HTERT RPE-1 (cell line): Measurements from ENCODE around the gene S100A14.

Experiments
- in situ Hi-C: fragments of 300-500 bp; cut with MboI; formaldehyde crosslinking; loops from 4 replicates; pipeline ENCODE4 v1.14.3; 2020; ENCODE audit warnings: low sequenced_read_pairs

Gene S100A14

GRCh38 chr1:153566414-153567371 is 49.4 kb downstream of the S100A14 start:
- in situ Hi-C loops: no loop called here

GRCh38 chr1:153565529-153566374 is 50.4 kb downstream of the S100A14 start, which contains the start of gene S100A2:
S100A2 (minus strand) TSS chr1:153565844; CDS start chr1:153563877, 1,967 bp downstream.
- in situ Hi-C loops: no loop called here
